ENCODE data around the gene RIOK2.

- TF ChIP-seq CTCF (IDR thresholded peaks at IDR 0.05) (no peak), POLR2A (IDR thresholded peaks at IDR 0.05) (no peak)
These were observed 39.3 kb downstream of the RIOK2 start for GRCh38 chr5:97143704-97144103.
